Heart left ventricle (tissue), 13 donors: ENCODE results near the gene ASIC1.

Source experiments
- POLR2A ChIP-seq, 2 donors: fragments of 450-650 bp; IDR thresholded peaks; one replicate each; pipeline ENCODE4 v1.6.1; 2017; ENCODE audit warnings: antibody characterized with exemption in 2 of 2, mild to moderate bottlenecking in 2 of 2, moderate library complexity in 2 of 2
- TF ChIP-seq, protein P1 (sequence below), 12 donors: fragments of 200-600 bp; sonication (generic) in 4 of 12; IDR thresholded peaks; one replicate each; pipeline versions ENCODE4 v1.5.0 to v1.8.0; 2018 to 2022; ENCODE audit warnings: antibody characterized with exemption in 12 of 12, mild to moderate bottlenecking in 5 of 12
- donor health status: ischemic (EF 13 %, LVEDD 7.1; RV severe dilation, severe dysfunction).
- donor health status: DM: no; HTN: yes; CAD: no.
- donor health status: DM: no; HTN: no; CAD: no.
- donor health status: ischemic (EF 25% LVEDD 6.9; RV normal size, moderate dysfunction).
- donor health status: ischemic (EF 25% LVEDD 5.7; RV mildly dilated, moderate dysfunction).
- donor health status: ischemic (EF 35%, LVEDD 5.7; RV mildly dilated, moderate dysfunction).
- donor health status: nonischemic (EF 11% LVEDD 7.7; RV severe dilation, severe dysfunction).
- donor health status: DM: yes; HTN: yes; CAD: no.
- donor health status: PGD.
- donor health status: ischemic (EF 29% LVEDD 5.4; RV normal size, mild dysfunction).
- donor health status: nonischemic (EF 23%, LVEDD 6.1; RV moderate dilation, normal function).

DNA sequence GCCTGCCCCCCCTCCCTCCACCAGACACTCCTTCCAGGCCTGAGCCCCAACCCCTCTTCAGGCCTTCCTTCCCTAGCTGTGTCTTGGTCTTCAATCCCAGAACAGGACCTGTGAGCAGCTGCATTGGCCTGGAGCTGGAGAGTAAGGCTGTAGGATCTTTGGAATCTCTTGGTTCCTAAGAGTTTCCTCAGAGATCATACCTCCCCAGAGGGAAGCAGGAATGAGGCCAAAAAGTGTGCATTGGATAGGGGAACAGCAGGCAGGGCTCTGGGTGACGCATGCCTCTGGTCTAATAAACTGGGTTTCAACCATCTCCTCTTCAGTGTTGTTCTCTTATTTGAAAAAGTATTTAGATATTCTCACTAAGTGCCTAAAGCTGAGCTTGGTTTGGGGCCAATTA, 25.9 kb downstream of the ASIC1 start:
- TF ChIP-seq, protein P1, sequence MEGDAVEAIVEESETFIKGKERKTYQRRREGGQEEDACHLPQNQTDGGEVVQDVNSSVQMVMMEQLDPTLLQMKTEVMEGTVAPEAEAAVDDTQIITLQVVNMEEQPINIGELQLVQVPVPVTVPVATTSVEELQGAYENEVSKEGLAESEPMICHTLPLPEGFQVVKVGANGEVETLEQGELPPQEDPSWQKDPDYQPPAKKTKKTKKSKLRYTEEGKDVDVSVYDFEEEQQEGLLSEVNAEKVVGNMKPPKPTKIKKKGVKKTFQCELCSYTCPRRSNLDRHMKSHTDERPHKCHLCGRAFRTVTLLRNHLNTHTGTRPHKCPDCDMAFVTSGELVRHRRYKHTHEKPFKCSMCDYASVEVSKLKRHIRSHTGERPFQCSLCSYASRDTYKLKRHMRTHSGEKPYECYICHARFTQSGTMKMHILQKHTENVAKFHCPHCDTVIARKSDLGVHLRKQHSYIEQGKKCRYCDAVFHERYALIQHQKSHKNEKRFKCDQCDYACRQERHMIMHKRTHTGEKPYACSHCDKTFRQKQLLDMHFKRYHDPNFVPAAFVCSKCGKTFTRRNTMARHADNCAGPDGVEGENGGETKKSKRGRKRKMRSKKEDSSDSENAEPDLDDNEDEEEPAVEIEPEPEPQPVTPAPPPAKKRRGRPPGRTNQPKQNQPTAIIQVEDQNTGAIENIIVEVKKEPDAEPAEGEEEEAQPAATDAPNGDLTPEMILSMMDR (IDR thresholded peaks at IDR 0.05), result no peak
- no peak for TF ChIP-seq POLR2A (IDR thresholded peaks at IDR 0.05)
